ENCODE results near the gene PPCDC.

PPCDC gene

GRCh38 chr15:75008629-75009326 is 14.6 kb upstream of the PPCDC start:
- Histone ChIP-seq H2AFZ (ENCODE audit: low read depth, low read length) (no peak overlapping the region), H3K36me3 (ENCODE audit: insufficient read depth, low read length) (no peaks in the 10 kb centered on the region), H3K4me3 (ENCODE audit: low read depth in 1 of 2, low read length in 2 of 2) (no peak overlapping the region), H3K27me3 (ENCODE audit: insufficient read depth, low read length, poor library complexity) (no peaks in the 10 kb centered on the region), H3K4me1 (ENCODE audit: insufficient read depth, low read length) (no peaks in the 10 kb centered on the region), H3K79me2 (ENCODE audit: insufficient read depth, low read length) (no peaks in the 10 kb centered on the region), H3K4me2 (ENCODE audit: insufficient read depth, low read length) (no peak overlapping the region), H3K9ac (ENCODE audit: low read depth, low read length) (no peak overlapping the region), H3K9me3 (ENCODE audit: insufficient read depth, low read length, severe bottlenecking) (no peaks in the 10 kb centered on the region), H4K20me1 (ENCODE audit: insufficient read depth, low read length) (no peaks in the 10 kb centered on the region), H3K27ac (ENCODE audit: low read length) (no peak overlapping the region)
- ATAC-seq (ENCODE audit: insufficient read depth, low read depth) = no peak
- TF ChIP-seq CTCF (IDR thresholded peaks at IDR 0.05; ENCODE audit: borderline replicate concordance, extremely low read depth, low read length, poor library complexity, severe bottlenecking) = no peak
- TF ChIP-seq EZH2 (IDR thresholded peaks at IDR 0.05; ENCODE audit: borderline replicate concordance, low read depth, low read length, severe bottlenecking) = no peak
- DNase-seq = no peak

- H4K20me1 ChIP-seq (ENCODE audit: insufficient read depth, low read length) = no peaks in the 10 kb centered on the region
- ATAC-seq (ENCODE audit: insufficient read depth, low read depth) (no peak), DNase-seq (no peak)
- no peak overlapping the region for H3K9ac ChIP-seq (ENCODE audit: low read depth, low read length)
- TF ChIP-seq EZH2 (IDR thresholded peaks at IDR 0.05; ENCODE audit: borderline replicate concordance, low read depth, low read length, severe bottlenecking) (no peak), CTCF (IDR thresholded peaks at IDR 0.05; ENCODE audit: borderline replicate concordance, extremely low read depth, low read length, poor library complexity, severe bottlenecking) (no peak)
- H3K9me3 ChIP-seq (ENCODE audit: insufficient read depth, low read length, severe bottlenecking) = no peaks in the 10 kb centered on the region
- no peaks in the 10 kb centered on the region for H3K79me2 ChIP-seq (ENCODE audit: insufficient read depth, low read length)
- no peaks in the 10 kb centered on the region for H3K36me3 ChIP-seq (ENCODE audit: insufficient read depth, low read length)
- H3K4me3 ChIP-seq (ENCODE audit: low read depth in 1 of 2, low read length in 2 of 2) = no peak overlapping the region
- no peak overlapping the region for H3K27ac ChIP-seq (ENCODE audit: low read length)
- no peaks in the 10 kb centered on the region for H3K4me1 ChIP-seq (ENCODE audit: insufficient read depth, low read length)
- no peak overlapping the region for H3K4me2 ChIP-seq (ENCODE audit: insufficient read depth, low read length)
- H2AFZ ChIP-seq (ENCODE audit: low read depth, low read length) = no peak overlapping the region
- H3K27me3 ChIP-seq (ENCODE audit: insufficient read depth, low read length, poor library complexity) = no peaks in the 10 kb centered on the region
These were observed 7.0 kb upstream of the PPCDC start for GRCh38 chr15:75016431-75016830.

GRCh38 chr15:75019916-75020315 is 3.5 kb upstream of the PPCDC start:
- Histone ChIP-seq H3K27ac (ENCODE audit: low read length) (no peak overlapping the region), H3K36me3 (ENCODE audit: insufficient read depth, low read length) (no peaks in the 10 kb centered on the region), H3K4me3 (ENCODE audit: low read depth in 1 of 2, low read length in 2 of 2) (no peak overlapping the region), H3K4me1 (ENCODE audit: insufficient read depth, low read length) (peaks cover 18% of the 10 kb centered on the region), H4K20me1 (ENCODE audit: insufficient read depth, low read length) (no peaks in the 10 kb centered on the region), H3K27me3 (ENCODE audit: insufficient read depth, low read length, poor library complexity) (no peaks in the 10 kb centered on the region), H2AFZ (ENCODE audit: low read depth, low read length) (no peak overlapping the region), H3K79me2 (ENCODE audit: insufficient read depth, low read length) (peaks cover 15% of the 10 kb centered on the region), H3K9me3 (ENCODE audit: insufficient read depth, low read length, severe bottlenecking) (no peaks in the 10 kb centered on the region), H3K4me2 (ENCODE audit: insufficient read depth, low read length) (no peak overlapping the region), H3K9ac (ENCODE audit: low read depth, low read length) (no peak overlapping the region)
- no peak for ATAC-seq (ENCODE audit: insufficient read depth, low read depth)
- no peak for TF ChIP-seq EZH2 (IDR thresholded peaks at IDR 0.05; ENCODE audit: borderline replicate concordance, low read depth, low read length, severe bottlenecking)
- no peak for TF ChIP-seq CTCF (IDR thresholded peaks at IDR 0.05; ENCODE audit: borderline replicate concordance, extremely low read depth, low read length, poor library complexity, severe bottlenecking)
- no peak for DNase-seq
